Osteocyte (in vitro differentiated cells): Measurements from ENCODE around the gene ZNF536. TPM values are rescaled to one million over a fixed set of nuclear protein-coding genes. Genes with fewer than 3 reads are reported as not detected.

ENCODE experiments used
- DNase-seq: peaks from one replicate; pipeline ENCODE4 v3.0.0; 2021; ENCODE audit warnings: mixed read lengths; ENCODE audit not compliant: unreplicated experiment; ENCODE audit errors: extremely low spot score
- H3K27ac Mint-ChIP-seq: one replicate; pipeline ENCODE4 v1.8.0; 2021; ENCODE audit warnings: mild to moderate bottlenecking, mixed read lengths; ENCODE audit not compliant: unreplicated experiment
- H3K27me3 Mint-ChIP-seq: one replicate; pipeline ENCODE4 v1.8.0; 2021; ENCODE audit warnings: mixed read lengths; ENCODE audit not compliant: unreplicated experiment
- H3K36me3 Mint-ChIP-seq: one replicate; pipeline ENCODE4 v1.8.0; 2021; ENCODE audit warnings: mixed read lengths; ENCODE audit not compliant: unreplicated experiment
- H3K4me1 Mint-ChIP-seq: one replicate; pipeline ENCODE4 v1.8.0; 2021; ENCODE audit warnings: mixed read lengths; ENCODE audit not compliant: unreplicated experiment
- H3K4me3 Mint-ChIP-seq: one replicate; pipeline ENCODE4 v1.8.0; 2021; ENCODE audit warnings: mild to moderate bottlenecking, moderate library complexity, mixed read lengths; ENCODE audit not compliant: unreplicated experiment
- H3K9me3 Mint-ChIP-seq: one replicate; pipeline ENCODE4 v1.8.0; 2021; ENCODE audit warnings: mixed read lengths; ENCODE audit not compliant: unreplicated experiment
- total RNA-seq: library from RNA; stranded (reverse); gene quantifications from 2 replicates; pipeline ENCODE4 v1.2.1, GENCODE V29; 2021
- TF ChIP-seq, protein P1 (sequence below): fragments of 200-600 bp; sonication (generic); IDR thresholded peaks from 2 replicates; pipeline ENCODE4 v1.5.0; 2021; ENCODE audit warnings: antibody characterized with exemption, mild to moderate bottlenecking, moderate library complexity

ZNF536 gene
- total RNA-seq, 1 donor from 2014 or later: not detected

- Mint-ChIP-seq H3K36me3 (no peaks in the 10 kb centered on the region), H3K9me3 (peaks cover 18% of the 10 kb centered on the region), H3K27me3 (no peaks in the 10 kb centered on the region), H3K27ac (no peak overlapping the region), H3K4me3 (no peak overlapping the region), H3K4me1 (no peaks in the 10 kb centered on the region)
- TF ChIP-seq, protein P1, sequence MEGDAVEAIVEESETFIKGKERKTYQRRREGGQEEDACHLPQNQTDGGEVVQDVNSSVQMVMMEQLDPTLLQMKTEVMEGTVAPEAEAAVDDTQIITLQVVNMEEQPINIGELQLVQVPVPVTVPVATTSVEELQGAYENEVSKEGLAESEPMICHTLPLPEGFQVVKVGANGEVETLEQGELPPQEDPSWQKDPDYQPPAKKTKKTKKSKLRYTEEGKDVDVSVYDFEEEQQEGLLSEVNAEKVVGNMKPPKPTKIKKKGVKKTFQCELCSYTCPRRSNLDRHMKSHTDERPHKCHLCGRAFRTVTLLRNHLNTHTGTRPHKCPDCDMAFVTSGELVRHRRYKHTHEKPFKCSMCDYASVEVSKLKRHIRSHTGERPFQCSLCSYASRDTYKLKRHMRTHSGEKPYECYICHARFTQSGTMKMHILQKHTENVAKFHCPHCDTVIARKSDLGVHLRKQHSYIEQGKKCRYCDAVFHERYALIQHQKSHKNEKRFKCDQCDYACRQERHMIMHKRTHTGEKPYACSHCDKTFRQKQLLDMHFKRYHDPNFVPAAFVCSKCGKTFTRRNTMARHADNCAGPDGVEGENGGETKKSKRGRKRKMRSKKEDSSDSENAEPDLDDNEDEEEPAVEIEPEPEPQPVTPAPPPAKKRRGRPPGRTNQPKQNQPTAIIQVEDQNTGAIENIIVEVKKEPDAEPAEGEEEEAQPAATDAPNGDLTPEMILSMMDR: no peak
- DNase-seq: peak; percentile 70
Observed at GRCh38 chr19:30402436-30403202, 30.4 kb downstream of the ZNF536 start.

DNA sequence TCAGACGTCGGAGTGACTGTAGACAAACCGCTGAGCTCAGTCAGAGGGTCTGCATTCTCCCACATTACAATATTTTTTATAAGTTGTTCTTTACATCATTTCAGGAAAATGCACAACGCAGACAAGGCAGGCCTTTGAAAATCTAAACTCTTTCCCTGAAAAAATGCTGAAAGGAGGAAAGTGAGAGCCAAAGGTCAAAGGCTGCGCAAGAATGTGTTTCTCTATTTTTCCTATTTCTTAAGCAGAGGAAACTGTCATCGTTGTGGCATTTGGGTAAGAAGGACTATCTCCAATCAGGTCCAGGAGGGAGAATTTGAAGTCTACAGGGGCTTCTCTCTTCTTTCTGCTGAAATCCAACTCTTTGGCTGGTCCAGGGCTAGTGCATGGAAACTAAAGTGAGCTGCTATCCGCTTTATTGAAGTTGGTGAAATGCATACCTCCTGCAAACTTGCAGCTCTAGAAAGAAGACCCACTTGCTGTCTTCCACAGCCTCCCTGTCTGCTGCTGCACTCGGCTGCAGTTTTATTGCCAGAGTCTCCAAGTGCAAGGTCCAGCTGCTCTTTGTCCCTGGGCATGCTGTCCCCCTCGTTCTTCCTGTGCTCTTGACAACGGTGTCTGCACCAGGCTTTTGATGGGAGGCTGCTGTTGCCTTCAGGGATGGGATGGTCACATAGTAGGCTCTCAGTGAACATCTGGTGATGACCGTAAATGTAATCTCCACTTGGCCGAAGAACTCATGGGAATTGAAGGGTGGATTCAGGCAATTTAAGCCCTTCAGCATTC, 31.2 kb downstream of the ZNF536 start:
- Mint-ChIP-seq H3K36me3 (no peaks in the 10 kb centered on the region), H3K27me3 (no peaks in the 10 kb centered on the region), H3K4me3 (no peak overlapping the region), H3K27ac (no peak overlapping the region), H3K9me3 (peaks cover 17% of the 10 kb centered on the region), H3K4me1 (no peaks in the 10 kb centered on the region)
- DNase-seq: peak; percentile 32
- TF ChIP-seq, protein P1: no peak

DNA sequence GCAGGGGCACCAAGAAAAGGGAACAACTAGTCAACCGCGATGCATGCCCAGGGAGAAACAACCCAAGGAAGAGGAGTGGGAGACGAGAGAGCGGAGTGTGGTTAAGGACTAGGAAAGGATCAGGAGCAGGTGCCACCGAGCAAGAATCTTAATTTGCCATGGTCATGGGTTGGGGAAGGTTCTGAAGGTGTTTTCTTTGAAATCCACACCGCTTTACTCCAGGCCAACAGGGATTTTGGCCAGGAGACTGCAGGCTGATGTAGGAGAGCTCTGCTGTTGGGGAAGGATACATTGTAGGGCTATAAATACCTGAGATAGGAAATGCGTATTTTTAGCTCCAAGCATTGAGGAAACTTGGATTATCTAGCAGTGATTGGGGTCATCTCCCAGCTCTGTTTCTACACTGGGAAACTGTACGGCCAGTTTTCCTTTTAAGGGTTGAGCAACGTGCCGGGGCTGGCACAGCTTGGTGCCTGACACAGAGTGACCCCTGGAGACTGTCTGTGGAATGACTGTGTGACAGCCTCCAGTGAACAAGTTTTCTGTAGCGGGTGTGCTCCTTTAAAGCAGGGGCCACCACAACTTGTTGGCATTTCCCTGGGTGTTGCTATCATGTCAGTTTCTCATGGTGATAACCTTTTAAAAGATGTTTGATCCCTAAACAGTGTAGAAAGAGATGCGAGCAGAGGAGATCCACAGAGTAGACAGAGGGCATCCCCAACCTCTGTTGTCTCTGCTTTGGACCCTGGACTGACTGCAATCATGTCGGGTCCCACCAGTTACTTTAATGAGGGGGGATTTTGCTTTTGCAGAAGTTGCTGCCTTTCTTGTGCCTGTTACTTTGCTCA, 34.3 kb downstream of the ZNF536 start:
- H3K27me3 Mint-ChIP-seq: no peaks in the 10 kb centered on the region
- no peaks in the 10 kb centered on the region for H3K4me1 Mint-ChIP-seq
- no peak overlapping the region for H3K27ac Mint-ChIP-seq
- TF ChIP-seq, protein P1: no peak
- H3K36me3 Mint-ChIP-seq: no peaks in the 10 kb centered on the region
- no peak overlapping the region for H3K4me3 Mint-ChIP-seq
- peaks cover 14% of the 10 kb centered on the region for H3K9me3 Mint-ChIP-seq
- peak; percentile 53 for DNase-seq

DNA sequence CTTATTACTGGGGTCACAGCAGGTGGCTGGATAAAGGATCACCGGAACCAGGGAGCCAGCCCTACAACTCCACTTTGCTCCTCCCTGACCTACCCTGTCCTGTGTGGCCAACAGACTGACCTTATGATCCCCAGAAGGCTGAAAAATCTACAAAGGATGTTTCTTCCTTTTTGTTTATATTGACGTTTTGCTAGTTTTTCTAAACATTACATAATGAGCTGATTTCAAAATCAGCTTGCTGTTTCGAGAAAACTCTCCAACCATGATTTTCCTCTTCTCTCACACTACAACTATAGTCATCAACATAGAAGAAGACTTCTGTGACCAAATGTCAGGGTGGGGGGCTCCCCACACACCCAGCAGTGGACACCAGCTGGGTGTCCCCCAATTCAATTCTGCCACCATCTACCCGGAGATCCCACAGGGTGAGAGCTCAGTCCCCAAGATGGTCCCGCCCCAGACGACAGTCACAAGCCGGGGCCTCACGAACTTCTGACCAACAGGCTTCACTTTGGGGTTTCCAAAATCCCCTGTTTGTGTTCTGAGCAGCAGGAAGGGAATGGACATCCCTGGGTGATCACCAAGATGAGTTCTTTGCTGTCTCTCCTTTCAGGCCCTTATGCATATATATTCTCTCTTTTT, 35.0 kb downstream of the ZNF536 start:
- H3K4me1 Mint-ChIP-seq: no peaks in the 10 kb centered on the region

More for the DNA sequence above, 35.0 kb downstream of the ZNF536 start:
- H3K9me3 Mint-ChIP-seq: peaks cover 14% of the 10 kb centered on the region
- peak; percentile 64 for DNase-seq
- H3K27me3 Mint-ChIP-seq: no peaks in the 10 kb centered on the region
- no peak overlapping the region for H3K27ac Mint-ChIP-seq
- TF ChIP-seq, protein P1: no peak
- H3K4me3 Mint-ChIP-seq: no peak overlapping the region
- H3K36me3 Mint-ChIP-seq: no peaks in the 10 kb centered on the region
